Measurements from ENCODE around the gene COX17. TPM values are rescaled to one million over a fixed set of nuclear protein-coding genes. Genes with fewer than 3 reads are reported as not detected.

The COX17 gene
- total and polyA plus RNA-seq, 9 of the 15 experiments (the other 6 are each of a cell fraction or from before 2014, with no cell fraction given), result 29.1 to 167 (median 60.6) TPM

- TF ChIP-seq ZNF395 (CRISPR knock-in tag; IDR thresholded peaks at IDR 0.05) (no peak), SAFB (IDR thresholded peaks at IDR 0.05; ENCODE audit: borderline replicate concordance, low read depth, low read length) (no peak), TCF15 (CRISPR knock-in tag; IDR thresholded peaks at IDR 0.05) (no peak)
These were observed 3.3 kb downstream of the COX17 start (continued) for GRCh38 chr3:119673875-119674274.

- H3K9me1 ChIP-seq (ENCODE audit: control insufficient read depth, insufficient read depth, low read length), result no peaks in the 10 kb centered on the region
- intact Hi-C loops (cut with micrococcal nuclease), result no loop called here
- TF ChIP-seq TFAP4 (CRISPR knock-in tag; IDR thresholded peaks at IDR 0.05; ENCODE audit: borderline replicate concordance) (no peak), KLF13 (tag; IDR thresholded peaks at IDR 0.05; ENCODE audit: borderline replicate concordance, low read depth) (no peak), MCM5 (IDR thresholded peaks at IDR 0.05; ENCODE audit: low read depth) (no peak), HBP1 (CRISPR knock-in tag; IDR thresholded peaks at IDR 0.05) (no peak), GTF2F1 (IDR thresholded peaks at IDR 0.05; ENCODE audit: low read depth, low read length) (no peak), PURB (CRISPR knock-in tag; IDR thresholded peaks at IDR 0.05; ENCODE audit: low read depth) (no peak), NFIC (IDR thresholded peaks at IDR 0.05) (no peak), ZNF184 (CRISPR knock-in tag; IDR thresholded peaks at IDR 0.05) (no peak), E2F3 (CRISPR knock-in tag; IDR thresholded peaks at IDR 0.05) (no peak), THRAP3 (IDR thresholded peaks at IDR 0.05; ENCODE audit: borderline replicate concordance) (no peak), CREB5 (CRISPR knock-in tag; IDR thresholded peaks at IDR 0.05) (no peak)
These were observed 4.4 kb downstream of the COX17 start for GRCh38 chr3:119672776-119673175.

More at GRCh38 chr3:119672776-119673175, 4.4 kb downstream of the COX17 start:
- BruUV-seq (replicated peaks), result no TSS peak
- Histone ChIP-seq H3K4me3 (no peak overlapping the region), H3K27me3 (ENCODE audit: control insufficient read depth in 2 of 2, insufficient read depth in 2 of 2, low read length in 2 of 2) (no peaks in the 10 kb centered on the region), H3K9ac (ENCODE audit: insufficient read depth in 1 of 2, low read depth in 2 of 2, low read length in 2 of 2) (no peak overlapping the region), H3K9me3 (replicated peaks; ENCODE audit: control insufficient read depth, insufficient read depth, low read depth, low read length) (no peaks in the 10 kb centered on the region), H3K4me2 (ENCODE audit: insufficient read depth, low read length) (no peak overlapping the region), H2AFZ (ENCODE audit: low read depth, low read length) (no peak overlapping the region), H3K36me3 (ENCODE audit: control insufficient read depth, insufficient read depth, low read length) (peaks cover 50% of the 10 kb centered on the region), H3K4me1 (replicated peaks in 1 of 2; ENCODE audit: control insufficient read depth in 2 of 2, insufficient read depth in 2 of 2, low read length in 2 of 2) (peaks cover 0 to 7% of the 10 kb centered on the region in 2 experiments; a peak in 3 of 5 replicates), H3K79me2 (ENCODE audit: control insufficient read depth, insufficient read depth, low read length) (peaks cover 17% of the 10 kb centered on the region), H3K27ac (ENCODE audit: extremely low read depth, low read depth, low read length) (no peak overlapping the region), H4K20me1 (replicated peaks; ENCODE audit: control insufficient read depth, insufficient read depth, low read length) (no peaks in the 10 kb centered on the region)
- ATAC-seq, result no peak
- FAIRE-seq, result no peak
- ChIA-PET POLR2A (no interaction called here), CTCF (ENCODE audit: low intra/inter-chr PET ratio) (no interaction called here)
- no peak for DNase-seq (ENCODE audit: extremely low read depth in 1 of 4, low spot score in 3 of 4)
- in situ Hi-C loops (cut with MboI), result no loop called here
- WGBS (ENCODE audit: insufficient coverage, low coverage, missing lambda C conversion rate), result 53% methylated on average over 2 of the region's 2 CpGs
